Activated CD8-positive, alpha-beta memory T cell treated with anti-CD3 and anti-CD28 coated beads, Interleukin-2, amount 10 ng/mL, durations not matched to agents 7 days and 5 days (primary cell): Measurements from ENCODE around the gene UBE2I. TPM values are rescaled to one million over a fixed set of nuclear protein-coding genes. Genes with fewer than 3 reads are reported as not detected.
"Not testable (repeated sequence)": the region's sequence is repeated elsewhere in the genome, so short reads cannot be mapped to it uniquely, and the experiment has no call there.

Experiments used
- ATAC-seq: fragments of 150-1000 bp; cut with Tn5 transposase; one replicate; pipeline ENCODE4 v1.10.0; 2021; ENCODE audit warnings: moderate library complexity
- CTCF ChIA-PET: fragments of 350-600 bp; sonication (Branson Sonifier 250); formaldehyde crosslinking; loops from one replicate; lab custom pipeline; 2021; ENCODE audit warnings: antibody characterized with exemption; lab: Charles Lee
- DNase-seq: peaks from one replicate; pipeline ENCODE4 v3.0.0-alpha.2; 2020
- H3K27ac Mint-ChIP-seq: one replicate; pipeline ENCODE4 v1.8.0; 2021; ENCODE audit warnings: mild to moderate bottlenecking, mixed read lengths
- H3K27me3 Mint-ChIP-seq: one replicate; pipeline ENCODE4 v1.8.0; 2021; ENCODE audit warnings: mixed read lengths
- H3K36me3 Mint-ChIP-seq: one replicate; pipeline ENCODE4 v1.8.0; 2021; ENCODE audit warnings: mild to moderate bottlenecking, mixed read lengths
- H3K4me1 Mint-ChIP-seq: one replicate; pipeline ENCODE4 v1.8.0; 2021; ENCODE audit warnings: mixed read lengths
- H3K4me3 Mint-ChIP-seq: one replicate; pipeline ENCODE4 v1.8.0; 2021; ENCODE audit warnings: mild to moderate bottlenecking, moderate library complexity, mixed read lengths
- H3K9me3 Mint-ChIP-seq: one replicate; pipeline ENCODE4 v1.8.0; 2022; ENCODE audit warnings: low read depth, mixed read lengths
- total RNA-seq, 2 experiments: library from RNA; stranded (reverse); gene quantifications; one replicate each; pipeline ENCODE4 v1.2.3, GENCODE V29; 2021

Gene UBE2I
- total RNA-seq, 2 experiments from 2014 or later, result 224 to 253 TPM

- DNase-seq, H3K27ac Mint-ChIP-seq, CTCF ChIA-PET, H3K4me3 Mint-ChIP-seq, H3K9me3 Mint-ChIP-seq, H3K36me3 Mint-ChIP-seq, ATAC-seq, H3K4me1 Mint-ChIP-seq: not testable (repeated sequence)
- peaks cover 58% of the 10 kb centered on the region for H3K27me3 Mint-ChIP-seq
Observed at GRCh38 chr16:1292208-1292607, 17.2 kb upstream of the UBE2I start.

- H3K36me3 Mint-ChIP-seq, CTCF ChIA-PET, DNase-seq, H3K4me3 Mint-ChIP-seq, ATAC-seq, H3K9me3 Mint-ChIP-seq, H3K4me1 Mint-ChIP-seq, H3K27ac Mint-ChIP-seq: not testable (repeated sequence)
- H3K27me3 Mint-ChIP-seq, result peaks cover 54% of the 10 kb centered on the region
Observed at GRCh38 chr16:1292808-1293207, 16.6 kb upstream of the UBE2I start.

- DNase-seq (no peak), ATAC-seq (no peak)
- CTCF ChIA-PET, result interaction anchor here (1.0 kb wide), 1 partner anchor 8 kb away, joined by 3 read pairs; no protein-coding TSS in a partner anchor
- H3K27ac Mint-ChIP-seq, result no peak overlapping the region
- no peak overlapping the region for H3K4me3 Mint-ChIP-seq
- no peaks in the 10 kb centered on the region for H3K36me3 Mint-ChIP-seq
- no peaks in the 10 kb centered on the region for H3K9me3 Mint-ChIP-seq
- peaks cover 44% of the 10 kb centered on the region for H3K27me3 Mint-ChIP-seq
- H3K4me1 Mint-ChIP-seq, result peaks cover 5% of the 10 kb centered on the region
Observed at GRCh38 chr16:1293921-1294656, 15.3 kb upstream of the UBE2I start.

- DNase-seq, result no peak
- Mint-ChIP-seq H3K4me3 (no peak overlapping the region), H3K36me3 (no peaks in the 10 kb centered on the region), H3K27me3 (peaks cover 35% of the 10 kb centered on the region), H3K4me1 (peaks cover 5% of the 10 kb centered on the region), H3K9me3 (no peaks in the 10 kb centered on the region), H3K27ac (no peak overlapping the region)
- ATAC-seq, result no peak
- CTCF ChIA-PET, result no interaction called here
Observed at GRCh38 chr16:1295465-1295864, 14.0 kb upstream of the UBE2I start.

GRCh38 chr16:1296688-1297017 lies 12.8 kb upstream of the UBE2I start:
- CTCF ChIA-PET, result interaction anchor here (1.4 kb wide), 1 partner anchor 9 kb away, joined by 4 read pairs; no protein-coding TSS in a partner anchor
- not testable (repeated sequence) for H3K27ac Mint-ChIP-seq, H3K9me3 Mint-ChIP-seq, H3K4me3 Mint-ChIP-seq, ATAC-seq, H3K36me3 Mint-ChIP-seq, H3K4me1 Mint-ChIP-seq, DNase-seq
- H3K27me3 Mint-ChIP-seq, result peaks cover 24% of the 10 kb centered on the region

GRCh38 chr16:1297018-1297696 lies 12.3 kb upstream of the UBE2I start:
- no peak for ATAC-seq
- Mint-ChIP-seq H3K4me3 (no peak overlapping the region), H3K4me1 (peaks cover 10% of the 10 kb centered on the region), H3K27me3 (peaks cover 20% of the 10 kb centered on the region), H3K9me3 (no peaks in the 10 kb centered on the region), H3K36me3 (no peaks in the 10 kb centered on the region), H3K27ac (no peak overlapping the region)
- DNase-seq, result no peak
- CTCF ChIA-PET, result interaction anchor here (1.4 kb wide), 1 partner anchor 8 kb away, joined by 4 read pairs; no protein-coding TSS in a partner anchor

GRCh38 chr16:1298406-1298805 lies 11.0 kb upstream of the UBE2I start:
- no peak for ATAC-seq
- H3K9me3 Mint-ChIP-seq, result no peaks in the 10 kb centered on the region
- CTCF ChIA-PET, result no interaction called here

GRCh38 chr16:1299012-1299867 lies 10.2 kb upstream of the UBE2I start:
- DNase-seq, result no peak

More at GRCh38 chr16:1298406-1298805, 11.0 kb upstream of the UBE2I start:
- Mint-ChIP-seq H3K36me3 (no peaks in the 10 kb centered on the region), H3K4me1 (peaks cover 16% of the 10 kb centered on the region), H3K4me3 (no peak overlapping the region), H3K27me3 (peaks cover 18% of the 10 kb centered on the region), H3K27ac (no peak overlapping the region)
- no peak for DNase-seq

GRCh38 chr16:1299868-1300203 lies 9.6 kb upstream of the UBE2I start:
- Mint-ChIP-seq H3K4me3 (no peak overlapping the region), H3K9me3 (no peaks in the 10 kb centered on the region), H3K36me3 (no peaks in the 10 kb centered on the region), H3K4me1 (peaks cover 30% of the 10 kb centered on the region), H3K27ac (no peak overlapping the region), H3K27me3 (peaks cover 7% of the 10 kb centered on the region)
- CTCF ChIA-PET, result interaction anchor here (1.3 to 2.7 kb wide), 5 partner anchors 10 to 424 kb away, joined by 3 to 10 read pairs (median 5); partner anchors contain the start of gene MAPK8IP3
- DNase-seq (no peak), ATAC-seq (no peak)

More at GRCh38 chr16:1299012-1299867, 10.2 kb upstream of the UBE2I start:
- peaks cover 24% of the 10 kb centered on the region for H3K4me1 Mint-ChIP-seq
- no peaks in the 10 kb centered on the region for H3K9me3 Mint-ChIP-seq
- no peak overlapping the region for H3K27ac Mint-ChIP-seq
- ATAC-seq, result no peak
- no peak overlapping the region for H3K4me3 Mint-ChIP-seq
- peaks cover 9% of the 10 kb centered on the region for H3K27me3 Mint-ChIP-seq
- H3K36me3 Mint-ChIP-seq, result no peaks in the 10 kb centered on the region
- CTCF ChIA-PET, result interaction anchor here (0.7 to 2.6 kb wide), 5 partner anchors 9 to 183 kb away, joined by 3 to 10 read pairs (median 4); no protein-coding TSS in a partner anchor

- DNase-seq (peak; percentile 84), ATAC-seq (peak; percentile 77)
- Mint-ChIP-seq H3K36me3 (no peaks in the 10 kb centered on the region), H3K27me3 (peaks cover 4% of the 10 kb centered on the region), H3K9me3 (no peaks in the 10 kb centered on the region), H3K27ac (no peak overlapping the region), H3K4me3 (no peak overlapping the region), H3K4me1 (peaks cover 32% of the 10 kb centered on the region)
- CTCF ChIA-PET, result interaction anchor here (0.6 to 2.7 kb wide), 11 partner anchors 7 to 423 kb away, joined by 3 to 10 read pairs (median 3); partner anchors contain the start of genes MAPK8IP3 and UBE2I
Observed at GRCh38 chr16:1300664-1301476, 8.6 kb upstream of the UBE2I start.

GRCh38 chr16:1301562-1301961 lies 7.9 kb upstream of the UBE2I start:
- no peaks in the 10 kb centered on the region for H3K9me3 Mint-ChIP-seq
- H3K4me1 Mint-ChIP-seq, result peaks cover 38% of the 10 kb centered on the region
- DNase-seq (no peak), ATAC-seq (no peak)
- H3K4me3 Mint-ChIP-seq, result no peak overlapping the region
- H3K27me3 Mint-ChIP-seq, result peaks cover 4% of the 10 kb centered on the region
- no peaks in the 10 kb centered on the region for H3K36me3 Mint-ChIP-seq
- H3K27ac Mint-ChIP-seq, result no peak overlapping the region
- CTCF ChIA-PET, result interaction anchor here (0.6 to 2.7 kb wide), 9 partner anchors 7 to 422 kb away, joined by 3 to 10 read pairs (median 3); partner anchors contain the start of genes MAPK8IP3 and UBE2I

GRCh38 chr16:1305823-1306222 lies 3.6 kb upstream of the UBE2I start:
- Mint-ChIP-seq H3K27ac (no peak overlapping the region), H3K27me3 (no peaks in the 10 kb centered on the region), H3K9me3 (no peaks in the 10 kb centered on the region), H3K36me3 (peaks cover 7% of the 10 kb centered on the region), H3K4me3 (no peak overlapping the region), H3K4me1 (peaks cover 46% of the 10 kb centered on the region)
- no peak for ATAC-seq
- no peak for DNase-seq
- CTCF ChIA-PET, result interaction anchor here (1.1 to 1.4 kb wide), 2 partner anchors 9 to 401 kb away, joined by 4 to 6 read pairs; partner anchors contain the start of gene MAPK8IP3
